ENCODE data around the gene OR6K3.

OR6K3 gene

GRCh38 chr1:158686111-158687009 is 34.2 kb downstream of the OR6K3 start, which contains the start of gene SPTA1:
Gene SPTA1 (minus strand): TSS chr1:158686715. CDS start chr1:158686517, 198 bp downstream.
- DNase-seq = no peak

GRCh38 chr1:158685085-158685484 is 35.4 kb downstream of the OR6K3 start:
- DNase-seq = no peak

- no peak for DNase-seq
These were observed 38.9 kb downstream of the OR6K3 start for GRCh38 chr1:158681606-158682005.

- no peak for DNase-seq
These were observed 41.2 kb downstream of the OR6K3 start for GRCh38 chr1:158679289-158679688.

GRCh38 chr1:158675563-158676323 is 44.8 kb downstream of the OR6K3 start:
- no peak for DNase-seq

GRCh38 chr1:158674302-158674701 is 46.2 kb downstream of the OR6K3 start:
- DNase-seq = no peak

Measured in NCI-H1105 treated with DMSO at 0.1 percent for 48 hours (cell line).